ENCODE results near the gene TBC1D5.
"Not testable (repeated sequence)": the region's sequence is repeated elsewhere in the genome, so short reads cannot be mapped to it uniquely, and the experiment has no call there.

TBC1D5 gene, protein sequence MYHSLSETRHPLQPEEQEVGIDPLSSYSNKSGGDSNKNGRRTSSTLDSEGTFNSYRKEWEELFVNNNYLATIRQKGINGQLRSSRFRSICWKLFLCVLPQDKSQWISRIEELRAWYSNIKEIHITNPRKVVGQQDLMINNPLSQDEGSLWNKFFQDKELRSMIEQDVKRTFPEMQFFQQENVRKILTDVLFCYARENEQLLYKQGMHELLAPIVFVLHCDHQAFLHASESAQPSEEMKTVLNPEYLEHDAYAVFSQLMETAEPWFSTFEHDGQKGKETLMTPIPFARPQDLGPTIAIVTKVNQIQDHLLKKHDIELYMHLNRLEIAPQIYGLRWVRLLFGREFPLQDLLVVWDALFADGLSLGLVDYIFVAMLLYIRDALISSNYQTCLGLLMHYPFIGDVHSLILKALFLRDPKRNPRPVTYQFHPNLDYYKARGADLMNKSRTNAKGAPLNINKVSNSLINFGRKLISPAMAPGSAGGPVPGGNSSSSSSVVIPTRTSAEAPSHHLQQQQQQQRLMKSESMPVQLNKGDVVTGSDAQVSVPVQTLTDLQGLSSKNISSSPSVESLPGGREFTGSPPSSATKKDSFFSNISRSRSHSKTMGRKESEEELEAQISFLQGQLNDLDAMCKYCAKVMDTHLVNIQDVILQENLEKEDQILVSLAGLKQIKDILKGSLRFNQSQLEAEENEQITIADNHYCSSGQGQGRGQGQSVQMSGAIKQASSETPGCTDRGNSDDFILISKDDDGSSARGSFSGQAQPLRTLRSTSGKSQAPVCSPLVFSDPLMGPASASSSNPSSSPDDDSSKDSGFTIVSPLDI

GRCh38 chr3:17742102-17742879 lies at the start of gene TBC1D5:
Gene TBC1D5 (minus strand): TSS chr3:17742631. CDS start chr3:17508570, 234,061 bp downstream.
- peak; percentile 94 for DNase-seq

GRCh38 chr3:17783426-17783825 lies 41.0 kb upstream of the TBC1D5 start:
- no peak for DNase-seq

- DNase-seq: no peak
These were observed 40.3 kb upstream of the TBC1D5 start for GRCh38 chr3:17782751-17783150.

DNA sequence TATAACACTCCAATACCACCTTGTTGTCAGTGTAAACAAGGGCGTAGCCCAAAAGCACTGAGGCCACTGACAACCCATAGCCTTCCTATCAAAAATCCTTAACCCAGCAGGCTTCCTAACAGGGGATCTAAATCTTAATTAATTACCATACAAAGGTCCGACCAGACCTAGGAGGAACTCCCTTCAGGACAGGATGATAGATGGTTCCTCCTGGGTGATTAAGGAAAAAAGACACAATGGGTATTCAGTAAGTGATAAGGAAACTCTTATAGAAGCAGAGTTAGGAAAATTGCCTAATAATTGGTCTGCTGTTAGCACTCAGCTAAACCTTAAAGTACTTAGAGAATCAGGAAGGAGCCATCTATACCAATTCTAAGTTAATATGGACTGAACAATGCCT lies 37.9 kb upstream of the TBC1D5 start:
- DNase-seq: not testable (repeated sequence)

- not testable (repeated sequence) for DNase-seq
These were observed 37.1 kb upstream of the TBC1D5 start for GRCh38 chr3:17779304-17780250.

DNA sequence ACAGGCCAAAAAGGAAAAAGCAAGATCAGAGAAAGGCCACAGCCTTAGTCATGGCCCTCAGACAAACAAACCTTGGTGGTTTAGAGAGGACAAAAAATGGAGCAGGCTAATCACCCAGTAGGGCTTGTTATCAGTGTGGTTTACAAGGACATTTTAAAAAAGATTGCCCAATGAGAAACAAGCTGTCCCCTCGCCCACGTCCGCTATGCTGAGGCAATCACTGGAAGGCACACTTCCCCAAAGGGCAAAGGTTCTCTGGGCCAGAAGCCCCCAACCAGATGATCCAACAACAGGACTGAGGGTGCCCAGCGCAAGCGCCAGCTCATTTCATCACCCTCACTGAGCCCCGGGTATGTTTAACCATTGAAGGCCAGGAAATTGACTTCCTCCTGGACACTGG lies 34.9 kb upstream of the TBC1D5 start:
- not testable (repeated sequence) for DNase-seq

DNA sequence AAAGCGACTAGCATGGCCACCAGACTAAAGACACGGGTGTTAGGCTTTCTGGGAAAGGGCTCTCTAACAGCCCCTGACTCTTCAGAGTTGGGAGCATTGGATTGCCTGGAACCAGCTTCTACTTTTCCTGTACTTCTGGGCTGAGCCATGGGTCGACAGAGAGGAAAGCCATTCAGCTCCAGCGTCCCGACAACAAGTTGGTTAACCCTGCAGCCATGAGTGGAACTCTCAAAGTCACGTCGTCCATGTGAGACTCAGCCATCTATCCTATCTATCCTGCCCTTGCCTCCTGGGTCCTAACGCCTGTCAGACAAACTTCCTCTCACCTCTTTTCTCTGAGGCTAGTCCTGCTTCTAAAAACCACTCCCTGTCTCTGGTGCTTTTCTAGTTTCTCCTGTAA lies 32.6 kb upstream of the TBC1D5 start:
- no peak for DNase-seq

GRCh38 chr3:17774180-17774910 lies 31.9 kb upstream of the TBC1D5 start:
- DNase-seq: not testable (repeated sequence)

- DNase-seq: no peak
These were observed 30.1 kb upstream of the TBC1D5 start for GRCh38 chr3:17772556-17772955.

GRCh38 chr3:17771177-17772017 lies 29.0 kb upstream of the TBC1D5 start:
- no peak for DNase-seq

DNA sequence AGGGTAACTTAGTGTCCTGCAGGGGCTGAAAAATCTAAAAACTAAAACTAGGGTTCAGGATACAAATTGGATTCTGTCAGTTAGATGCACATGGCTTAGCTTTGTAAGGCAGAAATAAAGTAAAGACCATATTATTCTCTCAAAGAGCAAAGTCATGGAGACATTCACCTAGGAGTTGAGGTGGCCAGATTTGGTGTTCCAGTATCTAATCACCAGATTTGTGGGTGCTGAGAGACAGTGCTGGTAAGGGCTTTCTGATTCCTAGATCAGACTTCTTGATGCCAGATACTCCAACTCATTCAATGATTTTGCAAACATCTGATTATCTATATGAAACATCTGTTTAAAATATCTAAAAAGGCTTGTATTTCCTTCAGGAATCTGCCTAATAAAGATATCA lies 28.3 kb upstream of the TBC1D5 start:
- DNase-seq: no peak

GRCh38 chr3:17765819-17766472 lies 23.5 kb upstream of the TBC1D5 start:
- no peak for DNase-seq

GRCh38 chr3:17761563-17761962 lies 19.1 kb upstream of the TBC1D5 start:
- no peak for DNase-seq

- DNase-seq: no peak
These were observed 17.5 kb upstream of the TBC1D5 start for GRCh38 chr3:17759901-17760300.

DNA sequence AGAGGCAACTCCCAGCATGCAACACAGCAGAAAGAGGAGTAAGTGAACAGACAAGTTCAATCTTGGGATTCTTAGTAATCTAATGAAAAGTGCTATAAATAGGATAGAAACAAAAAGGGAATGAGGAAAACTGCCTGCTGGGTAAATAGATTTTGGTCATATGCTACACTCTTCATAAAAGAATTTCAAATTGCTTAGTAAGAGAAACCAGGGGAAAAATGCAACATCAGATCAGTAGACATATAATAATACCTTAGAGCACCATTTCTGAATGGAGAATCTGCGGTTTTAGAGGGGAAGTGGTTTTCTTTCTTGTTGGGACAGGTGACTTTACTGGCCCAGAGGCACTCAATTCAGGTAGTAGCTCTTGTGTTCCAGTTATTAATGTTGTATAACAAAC lies 13.4 kb upstream of the TBC1D5 start:
- no peak for DNase-seq

- DNase-seq: no peak
These were observed 11.2 kb upstream of the TBC1D5 start for GRCh38 chr3:17753632-17753992.

DNA sequence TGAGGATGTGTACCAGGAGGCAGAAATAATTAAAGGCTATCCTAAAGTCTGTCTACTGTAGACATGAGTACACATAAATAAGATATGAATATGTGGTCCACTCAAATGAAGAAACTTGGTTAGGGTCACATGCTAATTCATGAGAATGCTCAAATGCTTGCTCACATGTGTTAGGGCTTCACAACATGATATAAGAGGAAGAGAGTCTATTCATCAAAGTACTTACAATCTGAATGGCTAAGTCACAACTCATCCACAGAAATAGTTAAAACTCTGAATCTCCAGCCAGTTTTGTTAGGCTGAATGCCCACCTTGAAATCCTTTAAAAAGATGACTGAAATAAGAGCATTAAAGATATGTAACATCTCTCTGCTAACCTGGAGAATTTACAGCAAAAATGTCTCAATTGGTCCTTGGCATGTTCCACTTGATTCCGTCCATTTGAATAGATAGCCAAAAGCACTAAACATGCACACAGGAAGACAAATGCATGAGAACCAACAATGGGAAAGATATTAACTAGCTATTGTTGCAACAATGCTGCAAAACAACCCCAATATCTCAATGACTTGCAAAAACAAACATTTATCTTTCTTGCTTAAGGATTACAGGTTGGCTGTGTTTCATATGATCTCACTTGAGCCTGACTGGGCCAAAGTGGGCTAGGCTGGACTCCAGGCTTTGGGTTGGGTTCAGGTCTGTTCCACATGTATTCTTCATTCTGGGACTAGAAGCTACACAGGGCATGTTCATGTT lies 10.6 kb upstream of the TBC1D5 start:
- DNase-seq: no peak

- no peak for DNase-seq
These were observed 10.0 kb upstream of the TBC1D5 start for GRCh38 chr3:17752436-17752835.

GRCh38 chr3:17749705-17750293 lies 7.4 kb upstream of the TBC1D5 start:
- DNase-seq: no peak

Data from kidney glomerular epithelial cell (primary cell).